Thoracic aorta (tissue), 2 donors: ENCODE data around the gene CFDP1. TPM values are rescaled to one million over a fixed set of nuclear protein-coding genes. Genes with fewer than 3 reads are reported as not detected.
A peak's percentile ranks its signal among the peaks of the same experiment; 100 is the strongest.

Experiments
- ATAC-seq: fragments of 150-250 bp; one replicate; pipeline ENCODE4 v1.8.0; 2017; ENCODE audit warnings: low read depth; ENCODE audit not compliant: insufficient number of reproducible peaks, low FRiP score
- DNase-seq: peaks from one replicate; pipeline ENCODE4 v3.0.0-alpha.2; 2020; ENCODE audit warnings: low spot score
- H3K27ac ChIP-seq, 2 donors: fragments of 200-600 bp; sonication (generic); 1 replicate in 1 of 2; 2 replicates in 1 of 2; pipeline ENCODE4 v1.5.1; 2016; ENCODE audit warnings: mild to moderate bottlenecking in 2 of 2, moderate library complexity in 2 of 2
- H3K27me3 ChIP-seq: fragments of 200-600 bp; sonication (generic); replicated peaks from 2 replicates; pipeline ENCODE4 v1.6.0; 2016; ENCODE audit warnings: mild to moderate bottlenecking; ENCODE audit not compliant: insufficient read depth
- H3K36me3 ChIP-seq: fragments of 200-600 bp; sonication (generic); one replicate; pipeline ENCODE4 v1.5.1; 2016
- H3K4me1 ChIP-seq, 2 donors: fragments of 200-600 bp; sonication (generic); 1 replicate in 1 of 2; 2 replicates in 1 of 2; pipeline versions ENCODE4 v1.5.1 to v1.6.0; 2016; ENCODE audit warnings: low read depth in 2 of 2, mild to moderate bottlenecking in 1 of 2; ENCODE audit not compliant: control insufficient read depth in 1 of 2
- H3K4me3 ChIP-seq: fragments of 200-600 bp; sonication (generic); 2 replicates; pipeline ENCODE4 v1.5.1; 2016; ENCODE audit warnings: mild to moderate bottlenecking
- H3K9me3 ChIP-seq: fragments of 200-600 bp; sonication (generic); 2 replicates; pipeline ENCODE4 v1.5.1; 2016
- total RNA-seq, 2 donors: library from RNA; depleted of rRNA; stranded (reverse); fragments of >200 nt; gene quantifications; one replicate each; pipeline versions ENCODE4 v1.1.0 to v1.2.3, GENCODE V29; 2016
- TF ChIP-seq, protein P1 (sequence below): fragments of 200-600 bp; sonication (generic); IDR thresholded peaks from one replicate; pipeline ENCODE4 v1.5.1; 2019; ENCODE audit warnings: antibody characterized with exemption

Gene CFDP1
- total RNA-seq, 2 donors from 2014 or later: 31.1 to 84.7 TPM

DNA sequence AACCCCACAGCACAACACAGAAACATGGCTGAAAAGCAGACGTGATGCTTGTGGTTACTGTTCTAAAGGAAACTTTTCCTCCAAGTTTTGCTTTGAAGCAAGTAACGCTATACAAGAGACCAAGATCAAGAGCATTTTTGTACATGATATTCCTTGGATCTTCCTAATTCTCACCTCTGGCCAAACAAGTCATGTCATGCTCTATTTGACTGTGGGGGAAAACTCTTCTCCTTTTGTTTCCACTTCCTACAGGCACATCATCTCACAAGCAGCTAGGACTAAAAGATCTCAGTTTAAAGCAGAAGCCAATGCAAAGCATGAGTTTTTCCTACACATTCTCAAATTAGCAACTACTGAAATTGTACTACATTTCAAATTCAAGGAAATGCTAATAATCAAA is 50.7 kb downstream of the CFDP1 start:
- DNase-seq: no peak
- Histone ChIP-seq H3K27ac (peak overlapping the region; percentile 25 to 58), H3K9me3 (no peaks in the 10 kb centered on the region), H3K36me3 (no peaks in the 10 kb centered on the region), H3K4me3 (no peak overlapping the region), H3K27me3 (no peaks in the 10 kb centered on the region), H3K4me1 (peaks cover 20 to 47% of the 10 kb centered on the region in 2 donors)
- TF ChIP-seq, protein P1, sequence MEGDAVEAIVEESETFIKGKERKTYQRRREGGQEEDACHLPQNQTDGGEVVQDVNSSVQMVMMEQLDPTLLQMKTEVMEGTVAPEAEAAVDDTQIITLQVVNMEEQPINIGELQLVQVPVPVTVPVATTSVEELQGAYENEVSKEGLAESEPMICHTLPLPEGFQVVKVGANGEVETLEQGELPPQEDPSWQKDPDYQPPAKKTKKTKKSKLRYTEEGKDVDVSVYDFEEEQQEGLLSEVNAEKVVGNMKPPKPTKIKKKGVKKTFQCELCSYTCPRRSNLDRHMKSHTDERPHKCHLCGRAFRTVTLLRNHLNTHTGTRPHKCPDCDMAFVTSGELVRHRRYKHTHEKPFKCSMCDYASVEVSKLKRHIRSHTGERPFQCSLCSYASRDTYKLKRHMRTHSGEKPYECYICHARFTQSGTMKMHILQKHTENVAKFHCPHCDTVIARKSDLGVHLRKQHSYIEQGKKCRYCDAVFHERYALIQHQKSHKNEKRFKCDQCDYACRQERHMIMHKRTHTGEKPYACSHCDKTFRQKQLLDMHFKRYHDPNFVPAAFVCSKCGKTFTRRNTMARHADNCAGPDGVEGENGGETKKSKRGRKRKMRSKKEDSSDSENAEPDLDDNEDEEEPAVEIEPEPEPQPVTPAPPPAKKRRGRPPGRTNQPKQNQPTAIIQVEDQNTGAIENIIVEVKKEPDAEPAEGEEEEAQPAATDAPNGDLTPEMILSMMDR: no peak
- no peak for ATAC-seq

- TF ChIP-seq, protein P1: no peak
- DNase-seq (no peak), ATAC-seq (no peak)
- Histone ChIP-seq H3K9me3 (no peaks in the 10 kb centered on the region), H3K36me3 (no peaks in the 10 kb centered on the region), H3K27ac (peak overlapping the region in 1 of 2 donors; percentile 58), H3K4me3 (no peak overlapping the region), H3K27me3 (no peaks in the 10 kb centered on the region), H3K4me1 (peaks cover 20 to 52% of the 10 kb centered on the region in 2 donors)
These were observed 52.4 kb downstream of the CFDP1 start for GRCh38 chr16:75380870-75381269.

GRCh38 chr16:75379911-75380847 is 53.1 kb downstream of the CFDP1 start:
- DNase-seq (no peak), ATAC-seq (no peak)
- Histone ChIP-seq H3K36me3 (no peaks in the 10 kb centered on the region), H3K9me3 (no peaks in the 10 kb centered on the region), H3K27me3 (no peaks in the 10 kb centered on the region), H3K4me1 (peaks cover 18 to 46% of the 10 kb centered on the region in 2 donors), H3K4me3 (no peak overlapping the region), H3K27ac (peak overlapping the region in 1 of 2 donors; percentile 58)
- TF ChIP-seq, protein P1: no peak

DNA sequence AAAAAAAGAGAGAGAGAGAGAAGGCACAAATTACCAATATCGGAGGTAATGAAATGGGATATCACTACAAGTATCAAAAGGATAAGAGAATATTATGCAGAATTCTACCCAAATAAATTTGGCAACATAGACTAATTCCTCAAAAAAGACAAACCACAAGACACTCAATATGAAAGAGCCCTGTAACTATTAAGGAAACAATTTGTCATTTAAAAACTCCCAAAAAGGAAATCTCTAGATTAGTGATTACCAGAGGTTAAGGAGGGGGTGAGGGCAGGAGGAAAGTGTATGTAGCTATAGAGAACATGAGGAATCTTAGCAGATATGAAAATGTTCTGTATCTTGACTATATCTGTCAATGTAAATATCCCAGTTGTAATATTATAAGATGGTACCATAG is 54.0 kb downstream of the CFDP1 start:
- Histone ChIP-seq H3K36me3 (no peaks in the 10 kb centered on the region), H3K4me1 (peaks cover 17 to 44% of the 10 kb centered on the region in 2 donors), H3K4me3 (no peak overlapping the region), H3K27me3 (no peaks in the 10 kb centered on the region), H3K27ac (no peak overlapping the region), H3K9me3 (no peaks in the 10 kb centered on the region)
- TF ChIP-seq, protein P1: no peak
- DNase-seq: no peak
- no peak for ATAC-seq

GRCh38 chr16:75378616-75379015 is 54.7 kb downstream of the CFDP1 start:
- H3K27ac ChIP-seq: no peak overlapping the region
- no peak overlapping the region for H3K4me3 ChIP-seq
- no peak for DNase-seq

More at GRCh38 chr16:75378616-75379015, 54.7 kb downstream of the CFDP1 start:
- Histone ChIP-seq H3K27me3 (no peaks in the 10 kb centered on the region), H3K4me1 (peaks cover 17 to 47% of the 10 kb centered on the region in 2 donors), H3K36me3 (no peaks in the 10 kb centered on the region), H3K9me3 (no peaks in the 10 kb centered on the region)
- no peak for ATAC-seq
- TF ChIP-seq, protein P1: no peak
